ENCODE results near the gene ROR1. TPM values are rescaled to one million over a fixed set of nuclear protein-coding genes. Genes with fewer than 3 reads are reported as not detected.

Gene ROR1
- total and polyA plus RNA-seq, 2 of the 4 experiments (the other 2 are of a cell fraction): 4.4 to 10.0 TPM

GRCh38 chr1:63836830-63837229, 63.0 kb downstream of the ROR1 start:
- intact Hi-C loops (cut with micrococcal nuclease): no loop called here
- no peaks in the 10 kb centered on the region for H3K27me3 ChIP-seq (ENCODE audit: control insufficient read depth, insufficient read depth, low read length)
- no peak overlapping the region for H2AK5ac ChIP-seq (ENCODE audit: low read depth, low read length)
- H3K4me1 ChIP-seq (ENCODE audit: control insufficient read depth, insufficient read depth, low read length): no peaks in the 10 kb centered on the region; the same call in 1 of the 2 replicates
- WGBS, 2 experiments (ENCODE audit: extremely low coverage in 2 of 2, insufficient read length in 1 of 2): 40% methylated on average over 1 of the region's 5 CpGs; no CpG with 5 or more reads in 1 of the 2 experiments
- H3K18ac ChIP-seq (ENCODE audit: low read depth, low read length): no peak overlapping the region
- no peak overlapping the region for H3K27ac ChIP-seq (ENCODE audit: insufficient read depth, low read length)
- H2BK20ac ChIP-seq (ENCODE audit: low read depth, low read length): no peak overlapping the region
- no peak overlapping the region for H4K5ac ChIP-seq (ENCODE audit: low read depth, low read length)
- H3K4ac ChIP-seq (ENCODE audit: low read depth, low read length): no peak overlapping the region
- no peaks in the 10 kb centered on the region for H3K36me3 ChIP-seq (ENCODE audit: control insufficient read depth, insufficient read depth, low read length)
- no peak for TF ChIP-seq ELK1 (IDR thresholded peaks at IDR 0.05; ENCODE audit: borderline replicate concordance, low read depth, low read length)
- TF ChIP-seq CHD1 (IDR thresholded peaks at IDR 0.05; ENCODE audit: low read depth, low read length): no peak
- TF ChIP-seq CTCF (conservative IDR thresholded peaks at IDR 0.05; ENCODE audit: low read depth, low read length): no peak
- no peak for TF ChIP-seq BHLHE40 (IDR thresholded peaks at IDR 0.05; ENCODE audit: low read depth, low read length)
- no peak for TF ChIP-seq NFE2L2 (IDR thresholded peaks at IDR 0.05; ENCODE audit: low read depth, low read length)
- no peak for TF ChIP-seq FOS (IDR thresholded peaks at IDR 0.05; ENCODE audit: low read depth, low read length)
- no peak for TF ChIP-seq RAD21 (IDR thresholded peaks at IDR 0.05; ENCODE audit: low read length)
- TF ChIP-seq MXI1 (IDR thresholded peaks at IDR 0.05; ENCODE audit: borderline replicate concordance, low read depth, low read length): no peak
- no peak for TF ChIP-seq RCOR1 (IDR thresholded peaks at IDR 0.05; ENCODE audit: insufficient replicate concordance, low read length)
- no peak for TF ChIP-seq RFX5 (IDR thresholded peaks at IDR 0.05; ENCODE audit: low read depth, low read length)
- TF ChIP-seq USF2 (IDR thresholded peaks at IDR 0.05; ENCODE audit: low read depth, low read length): no peak
- no peak for TF ChIP-seq SMC3 (IDR thresholded peaks at IDR 0.05; ENCODE audit: low read depth, low read length)
- TF ChIP-seq POLR2A (IDR thresholded peaks at IDR 0.05; ENCODE audit: low read depth, low read length): no peak
- no peak for TF ChIP-seq CEBPB (IDR thresholded peaks at IDR 0.05; ENCODE audit: low read depth, low read length)
- no peak for TF ChIP-seq MAZ (IDR thresholded peaks at IDR 0.05; ENCODE audit: borderline replicate concordance, low read depth, low read length)
- no peak overlapping the region for H3K9ac ChIP-seq (ENCODE audit: low read depth, low read length)
- no TSS peak for BruUV-seq (replicated peaks)
- no peak overlapping the region for H4K8ac ChIP-seq (ENCODE audit: low read depth in 2 of 2, low read length in 2 of 2)
- H3K9me1 ChIP-seq (ENCODE audit: insufficient read depth, low read length): no peaks in the 10 kb centered on the region; the same call in 1 of the 2 replicates
- no peak overlapping the region for H2BK15ac ChIP-seq (ENCODE audit: low read depth, low read length)
- no peak overlapping the region for H3K4me2 ChIP-seq (ENCODE audit: low read depth, low read length)
- no peak overlapping the region for H4K91ac ChIP-seq (ENCODE audit: insufficient read depth, low read depth, low read length)
- no peak overlapping the region for H2AK9ac ChIP-seq (replicated peaks; ENCODE audit: low read depth, low read length, poor library complexity)
- POLR2A ChIA-PET (ENCODE audit: unreplicated experiment): no interaction called here
- dilution Hi-C loops (cut with HindIII; ENCODE audit: low sequenced_read_pairs, unreplicated experiment): no loop called here
- no peak overlapping the region for H3K56ac ChIP-seq (ENCODE audit: extremely low read depth, insufficient read depth, low read length)
- CTCF ChIA-PET: interaction anchor here (1.1 kb wide), 1 partner anchor 19 kb away, joined by 3 read pairs; no protein-coding TSS in a partner anchor
- H2BK5ac ChIP-seq (ENCODE audit: low read depth, low read length, poor library complexity, severe bottlenecking): no peak overlapping the region
- H2AFZ ChIP-seq (replicated peaks; ENCODE audit: low read length, poor library complexity): no peak overlapping the region
- no peak overlapping the region for H3K4me3 ChIP-seq (ENCODE audit: insufficient read depth, low read depth, low read length)
- no peaks in the 10 kb centered on the region for H3K9me3 ChIP-seq (ENCODE audit: control insufficient read depth, insufficient read depth, low read length)
- no peaks in the 10 kb centered on the region for H3K79me1 ChIP-seq (ENCODE audit: low read depth in 1 of 2, low read length in 2 of 2)
- in situ Hi-C loops (cut with MboI; ENCODE audit: low sequenced_read_pairs): no loop called here
- no peak overlapping the region for H2BK120ac ChIP-seq (ENCODE audit: low read depth, low read length)
- no peaks in the 10 kb centered on the region for H4K20me1 ChIP-seq (ENCODE audit: insufficient read depth, low read length)
- no peak overlapping the region for H3K14ac ChIP-seq (replicated peaks; ENCODE audit: low read depth, low read length)
- DNase-seq (no peak), ATAC-seq (ENCODE audit: low read depth) (no peak)
- no peak overlapping the region for H3K23ac ChIP-seq (ENCODE audit: low read depth, low read length)
